ENCODE data around the gene IL17RE. TPM values are rescaled to one million over a fixed set of nuclear protein-coding genes. Genes with fewer than 3 reads are reported as not detected.

The IL17RE gene
- total RNA-seq, 1 experiment from 2014 or later: not detected

DNA sequence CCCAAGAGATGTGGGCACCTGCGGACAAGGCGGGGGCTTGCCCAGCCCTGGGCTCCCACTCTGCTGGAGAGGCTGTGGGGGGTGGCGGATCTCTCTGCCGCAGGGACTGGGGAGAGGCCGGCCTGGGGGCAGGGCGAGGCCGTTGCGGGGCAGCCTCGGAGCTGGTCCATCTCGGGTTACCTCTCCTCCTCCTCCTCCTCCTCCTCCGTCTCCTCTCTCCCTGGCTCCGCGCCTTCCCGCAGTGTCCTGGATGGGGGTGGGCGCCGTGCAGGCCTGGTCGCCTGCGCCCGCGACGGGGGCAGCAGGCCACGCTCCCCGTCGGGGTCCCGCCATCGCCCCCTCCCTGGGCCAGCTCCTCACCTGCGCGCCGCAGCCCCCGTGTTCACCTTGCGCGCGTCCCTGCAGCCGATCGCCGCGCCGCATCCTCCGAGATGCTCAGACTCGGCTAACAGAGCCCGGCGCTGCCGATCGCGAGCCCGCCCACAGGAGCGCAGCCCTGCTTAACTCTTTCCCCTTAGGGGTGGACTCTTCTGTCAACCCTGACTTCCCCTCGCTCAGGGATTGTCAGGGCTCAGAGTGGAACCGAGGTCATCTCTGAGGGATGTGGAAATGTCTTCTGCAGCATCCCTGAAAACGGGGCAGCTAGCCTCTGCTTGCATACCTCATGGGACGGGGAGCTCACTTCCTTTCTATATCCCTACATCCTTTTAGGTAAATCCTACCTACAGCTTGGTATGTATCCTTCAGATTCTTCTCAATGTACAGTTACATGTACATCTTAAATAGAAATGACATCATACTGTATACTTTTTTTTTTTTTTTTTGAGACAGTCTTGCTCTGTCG, 49.5 kb downstream of the IL17RE start, which contains the start of gene PRRT3:
Gene PRRT3 (minus strand): TSS at position 447 of the 844 bp plus-strand sequence. CDS start 2,293 bp downstream, outside the sequence.
- DNase-seq (ENCODE audit: low read depth): peak; percentile 34

DNA sequence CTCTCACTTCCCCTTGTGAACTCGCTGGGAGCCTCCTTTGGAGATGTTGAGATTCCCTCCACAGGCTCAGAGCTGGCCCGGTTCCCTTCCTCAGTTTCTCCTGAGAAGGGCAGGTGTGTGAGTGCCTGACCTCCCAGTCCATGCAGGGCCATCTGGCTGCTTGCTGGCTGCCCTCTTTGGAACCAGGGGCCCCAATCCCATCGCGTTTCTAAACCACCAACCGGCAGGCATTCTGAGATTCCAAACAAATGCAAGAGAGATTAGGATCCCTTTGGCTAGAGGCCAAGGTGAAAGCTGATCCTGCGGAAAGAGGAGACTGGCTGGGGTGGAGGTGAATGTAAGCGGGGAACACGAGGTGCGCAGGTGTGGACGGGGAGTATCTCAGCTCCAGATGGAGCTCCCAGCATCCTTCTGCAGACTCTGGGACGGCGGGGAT, 52.4 kb downstream of the IL17RE start:
- no peak for DNase-seq (ENCODE audit: low read depth)

DNA sequence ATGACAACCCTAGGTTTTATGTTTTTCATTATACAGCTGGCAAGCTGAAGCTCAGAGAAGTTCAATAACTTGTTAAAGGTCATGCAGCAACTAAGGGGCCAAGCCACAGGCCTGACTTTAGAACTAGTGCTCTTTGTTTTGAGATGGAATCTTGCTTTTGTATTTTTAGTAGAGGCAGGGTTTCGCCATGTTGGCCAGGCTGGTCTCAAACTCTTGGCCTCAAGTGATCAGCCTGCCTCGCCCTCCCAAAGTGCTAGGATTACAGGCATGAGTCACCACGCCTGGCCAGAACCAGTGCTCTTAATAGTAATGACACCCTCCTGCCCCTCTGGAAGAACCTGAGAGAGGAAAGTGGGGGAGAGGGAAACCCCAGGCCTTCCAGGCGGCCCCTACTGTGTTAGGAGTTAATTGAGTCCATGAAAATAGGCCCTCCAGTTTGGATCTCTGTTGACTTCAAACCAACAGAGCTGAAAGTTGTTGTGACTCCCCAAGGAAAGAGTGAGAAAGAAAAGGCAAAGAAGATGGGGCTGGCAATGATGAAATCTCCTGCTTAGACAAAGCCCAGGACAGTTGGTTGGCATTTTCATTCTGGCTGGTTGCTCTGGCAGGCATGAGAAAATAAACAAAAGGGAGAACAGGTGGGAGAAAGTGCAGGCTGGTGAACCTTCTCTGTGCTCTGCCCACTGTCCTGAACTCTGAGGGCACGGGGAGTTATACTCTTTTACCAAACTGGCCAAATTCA, 53.1 kb downstream of the IL17RE start:
- no peak for DNase-seq (ENCODE audit: low read depth)

DNA sequence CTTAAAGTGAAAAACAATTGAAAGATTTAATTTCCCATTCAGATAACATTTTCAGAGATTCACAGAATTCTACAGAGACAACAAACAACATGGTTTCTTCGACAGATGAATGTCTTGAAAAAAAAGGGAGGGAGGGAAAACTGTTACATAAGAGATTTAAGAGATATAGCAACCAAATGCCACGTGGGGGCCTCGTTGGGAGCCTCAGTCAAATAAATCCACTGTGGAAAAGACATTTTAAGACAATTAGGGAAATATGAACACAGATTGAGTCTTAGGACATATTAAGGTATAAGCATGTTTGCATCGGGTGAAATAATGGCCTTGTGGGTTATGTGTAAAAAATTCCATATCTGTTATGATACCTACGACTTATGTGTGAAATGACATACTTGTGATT, 54.6 kb downstream of the IL17RE start:
- peak; percentile 50 for DNase-seq (ENCODE audit: low read depth)

DNA sequence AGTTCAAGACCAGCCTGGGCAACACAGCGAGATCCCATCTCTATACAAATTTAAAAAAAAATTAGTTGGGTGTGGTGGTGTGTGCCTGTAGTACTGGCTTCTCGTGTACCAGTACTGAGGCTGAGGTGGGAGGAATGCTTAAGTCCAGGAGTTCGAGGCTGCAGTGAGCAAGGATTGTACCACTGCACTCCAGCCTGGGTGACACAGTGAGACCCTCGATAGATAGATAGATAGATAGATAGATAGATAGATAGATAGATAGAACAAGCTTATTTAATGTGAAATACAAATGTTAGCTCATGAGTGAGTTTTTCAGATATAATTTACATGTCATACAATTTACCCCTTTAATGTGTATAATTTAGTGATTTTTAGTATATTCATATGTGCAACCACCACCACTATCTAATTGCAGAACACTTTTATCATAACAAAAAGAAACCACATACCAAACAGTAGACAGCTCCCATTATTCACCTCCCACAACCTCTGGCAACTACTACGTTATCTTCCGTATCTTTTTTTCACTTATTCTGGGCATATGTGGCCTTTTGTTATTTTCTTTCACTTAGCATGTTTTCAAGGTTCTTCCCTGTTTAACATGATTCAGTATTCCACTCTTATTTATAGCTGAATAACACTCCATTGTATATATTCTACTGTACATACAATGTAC, 62.7 kb downstream of the IL17RE start:
- DNase-seq (ENCODE audit: low read depth): no peak

Other genes with a start within 250 kb of the IL17RE start
- not detected in 2 replicates for gene CPNE9, start 199.0 kb upstream of the IL17RE start, total RNA-seq (2014; rRNA removed; shearing (Covaris generic))
- 14.2 and 15.2 TPM in 2 replicates for gene BRPF1, start 171.1 kb upstream of the IL17RE start, total RNA-seq (2014; rRNA removed; shearing (Covaris generic))
- gene OGG1, start 152.9 kb upstream of the IL17RE start, total RNA-seq (2014; rRNA removed; shearing (Covaris generic)): 31.2 and 34.4 TPM in 2 replicates
- gene CAMK1, start 132.9 kb upstream of the IL17RE start, total RNA-seq (2014; rRNA removed; shearing (Covaris generic)): 40.4 and 46.9 TPM in 2 replicates
- 99.1 and 107 TPM in 2 replicates for gene TADA3, start 110.4 kb upstream of the IL17RE start, total RNA-seq (2014; rRNA removed; shearing (Covaris generic))
- 254 and 426 TPM in 2 replicates for gene ARPC4, start 109.8 kb upstream of the IL17RE start, total RNA-seq (2014; rRNA removed; shearing (Covaris generic))
- gene TTLL3, start 92.6 kb upstream of the IL17RE start, total RNA-seq (2014; rRNA removed; shearing (Covaris generic)): 4.7 and 7.4 TPM in 2 replicates
- gene RPUSD3, start 58.8 kb upstream of the IL17RE start, total RNA-seq (2014; rRNA removed; shearing (Covaris generic)): 47.5 and 49.5 TPM in 2 replicates
- gene CIDEC, start 22.6 kb upstream of the IL17RE start, total RNA-seq (2014; rRNA removed; shearing (Covaris generic)): not detected in 2 replicates
- gene JAGN1, start 12.2 kb upstream of the IL17RE start, total RNA-seq (2014; rRNA removed; shearing (Covaris generic)): 34.7 and 36.8 TPM in 2 replicates
- 23.2 and 25.8 TPM in 2 replicates for gene IL17RC, start 14.2 kb downstream of the IL17RE start, total RNA-seq (2014; rRNA removed; shearing (Covaris generic))
- 32.1 and 38.9 TPM in 2 replicates for gene CRELD1, start 31.0 kb downstream of the IL17RE start, total RNA-seq (2014; rRNA removed; shearing (Covaris generic))
- 0.98 and 1.2 TPM in 2 replicates for gene PRRT3, start 49.6 kb downstream of the IL17RE start, total RNA-seq (2014; rRNA removed; shearing (Covaris generic))
- gene EMC3, start 84.0 kb downstream of the IL17RE start, total RNA-seq (2014; rRNA removed; shearing (Covaris generic)): 56.0 and 59.1 TPM in 2 replicates
- gene FANCD2, start 123.6 kb downstream of the IL17RE start, total RNA-seq (2014; rRNA removed; shearing (Covaris generic)): 32.3 and 37.5 TPM in 2 replicates
- gene FANCD2OS, start 205.4 kb downstream of the IL17RE start, total RNA-seq (2014; rRNA removed; shearing (Covaris generic)): not detected in 2 replicates
- 301 and 331 TPM in 2 replicates for gene BRK1, start 212.8 kb downstream of the IL17RE start, total RNA-seq (2014; rRNA removed; shearing (Covaris generic))
- gene VHL, start 238.9 kb downstream of the IL17RE start, total RNA-seq (2014; rRNA removed; shearing (Covaris generic)): 26.9 and 33.6 TPM in 2 replicates